ENCODE data around the gene TP73.

Gene TP73

DNA sequence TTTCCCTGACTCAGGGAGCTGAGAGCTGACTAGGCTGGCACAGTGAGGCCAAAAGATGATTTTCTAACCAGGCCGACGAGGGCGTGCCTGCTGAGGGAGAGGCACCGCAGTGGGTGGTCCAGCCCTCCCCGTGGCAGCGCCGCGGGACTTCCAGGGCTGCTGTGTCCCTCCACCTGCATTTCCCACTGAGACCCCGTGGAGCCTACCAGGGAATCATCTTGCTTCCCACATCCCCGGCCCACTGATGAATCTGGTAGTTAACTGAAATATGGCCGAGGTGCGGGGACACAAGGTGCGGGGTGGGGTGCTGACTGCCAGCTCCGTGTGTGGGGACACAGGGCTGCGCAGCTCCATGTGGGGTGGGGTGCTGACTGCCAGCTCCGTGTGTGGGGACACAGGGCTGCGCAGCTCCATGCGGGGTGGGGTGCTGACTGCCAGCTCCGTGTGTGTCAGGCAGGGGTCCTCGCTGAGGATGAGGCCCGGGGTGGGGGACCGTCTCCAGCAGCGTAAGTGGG, 12.9 kb upstream of the TP73 start:
- H3K4me3 ChIP-seq, result no peak overlapping the region
- no peak for DNase-seq
- no peaks in the 10 kb centered on the region for H3K9me3 ChIP-seq
- TF ChIP-seq CTCF (IDR thresholded peaks at IDR 0.05), result no peak
- peaks cover 55 to 91% (median 63%) of the 10 kb centered on the region in 3 donors for H3K36me3 ChIP-seq
- H3K4me1 ChIP-seq, result no peaks in the 10 kb centered on the region
- no peaks in the 10 kb centered on the region for H3K27me3 ChIP-seq
- no peak overlapping the region for H3K27ac ChIP-seq
- intact Hi-C loops (cut with DNase I; ENCODE audit: low total_unique reads), result no loop called here

GRCh38 chr1:3640121-3640837, 12.0 kb upstream of the TP73 start:
- H3K4me3 ChIP-seq, result no peak overlapping the region
- peaks cover 51 to 91% (median 55%) of the 10 kb centered on the region in 3 donors for H3K36me3 ChIP-seq
- H3K27ac ChIP-seq, result no peak overlapping the region
- no peak for TF ChIP-seq CTCF (IDR thresholded peaks at IDR 0.05)
- intact Hi-C loops (cut with DNase I; ENCODE audit: low total_unique reads), result no loop called here
- H3K9me3 ChIP-seq, result no peaks in the 10 kb centered on the region
- no peak for DNase-seq
- H3K4me1 ChIP-seq, result no peaks in the 10 kb centered on the region
- no peaks in the 10 kb centered on the region for H3K27me3 ChIP-seq

DNA sequence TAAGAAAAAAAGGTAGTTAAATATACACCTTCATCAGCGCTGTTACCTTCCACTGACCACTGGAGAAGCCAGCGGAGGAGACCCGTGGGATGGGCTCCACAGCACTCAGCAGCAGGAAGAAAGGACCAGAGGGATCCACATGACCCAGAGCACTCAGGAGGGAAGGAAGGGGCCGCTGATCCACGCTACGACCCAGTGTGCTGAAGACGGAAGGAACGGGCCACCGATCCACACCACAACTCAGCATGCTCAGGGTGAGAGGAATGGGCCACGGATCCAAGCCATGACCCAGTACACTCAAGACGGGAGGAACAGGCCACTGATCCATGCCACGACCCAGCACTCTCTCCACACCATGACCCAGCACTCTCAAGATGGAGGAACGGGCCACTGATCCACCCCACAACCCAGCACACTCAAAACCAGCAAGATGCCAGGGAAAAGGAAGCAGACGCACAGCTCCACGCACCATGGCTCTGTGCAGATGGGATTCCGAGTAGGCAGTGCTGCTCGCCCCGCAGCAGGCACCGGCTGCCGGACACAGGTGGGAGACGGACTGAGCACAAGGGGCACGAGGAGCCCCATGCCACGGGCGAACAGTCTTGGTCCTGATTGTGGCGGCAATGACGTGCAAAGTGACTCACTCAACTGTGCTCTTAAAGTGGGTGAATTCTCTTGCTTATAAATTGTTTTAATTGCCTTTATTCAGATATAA, 11.1 kb upstream of the TP73 start:
- H3K36me3 ChIP-seq, result peaks cover 53 to 90% (median 54%) of the 10 kb centered on the region in 3 donors
- intact Hi-C loops (cut with DNase I; ENCODE audit: low total_unique reads), result no loop called here
- no peak for TF ChIP-seq CTCF (IDR thresholded peaks at IDR 0.05)

DNA sequence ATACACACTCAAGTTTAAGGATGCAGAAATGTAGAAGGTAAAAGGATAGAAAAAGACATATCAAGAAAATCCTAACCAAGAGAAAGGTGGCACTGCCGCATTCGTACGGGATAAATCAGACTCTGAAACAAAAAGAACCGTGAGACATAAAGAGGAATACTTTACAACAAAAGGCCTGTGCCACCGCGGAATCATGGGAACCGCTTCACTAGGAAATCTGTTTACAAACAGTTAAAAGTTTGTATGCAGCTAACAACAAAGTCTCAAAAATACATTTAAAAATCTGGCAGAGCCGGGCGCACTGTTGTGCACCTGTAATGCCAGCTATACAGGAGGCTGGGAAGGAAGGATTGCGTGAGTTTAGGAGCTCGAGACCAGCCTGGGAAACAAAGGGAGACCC, 10.5 kb upstream of the TP73 start:
- Histone ChIP-seq H3K36me3 (peaks cover 53 to 90% (median 54%) of the 10 kb centered on the region in 3 donors), H3K4me1 (no peaks in the 10 kb centered on the region), H3K27ac (no peak overlapping the region), H3K9me3 (no peaks in the 10 kb centered on the region), H3K27me3 (no peaks in the 10 kb centered on the region), H3K4me3 (no peak overlapping the region)
- no peak for DNase-seq
- intact Hi-C loops (cut with DNase I; ENCODE audit: low total_unique reads), result no loop called here
- no peak for TF ChIP-seq CTCF (IDR thresholded peaks at IDR 0.05)

More for the DNA sequence above, 11.1 kb upstream of the TP73 start:
- H3K9me3 ChIP-seq, result no peaks in the 10 kb centered on the region
- DNase-seq, result no peak
- no peaks in the 10 kb centered on the region for H3K27me3 ChIP-seq
- H3K4me3 ChIP-seq, result no peak overlapping the region
- no peaks in the 10 kb centered on the region for H3K4me1 ChIP-seq
- H3K27ac ChIP-seq, result no peak overlapping the region

GRCh38 chr1:3642919-3643675, 9.2 kb upstream of the TP73 start:
- DNase-seq, result no peak
- Histone ChIP-seq H3K4me3 (no peak overlapping the region), H3K27me3 (no peaks in the 10 kb centered on the region), H3K9me3 (no peaks in the 10 kb centered on the region), H3K36me3 (peaks cover 44 to 86% (median 47%) of the 10 kb centered on the region in 3 donors), H3K4me1 (no peaks in the 10 kb centered on the region), H3K27ac (no peak overlapping the region)
- intact Hi-C loops (cut with DNase I; ENCODE audit: low total_unique reads), result no loop called here
- no peak for TF ChIP-seq CTCF (IDR thresholded peaks at IDR 0.05)
